Neuronal stem cell (in vitro differentiated cells): Measurements from ENCODE around the gene C1QB.

Experiments used
- DNase-seq: peaks from one replicate; pipeline ENCODE4 v3.0.0-alpha.2; 2013; ENCODE audit warnings: low spot score
- H2AFZ ChIP-seq: one replicate; pipeline ENCODE4 v1.6.1; 2013; ENCODE audit warnings: mild to moderate bottlenecking, low read length, inconsistent platforms
- H2AK5ac ChIP-seq: 2 replicates; pipeline ENCODE4 v1.6.1; 2013; ENCODE audit warnings: low read depth, mild to moderate bottlenecking, inconsistent platforms, low read length, moderate library complexity, mixed read lengths
- H2BK120ac ChIP-seq: 2 replicates; pipeline ENCODE4 v1.6.1; 2013; ENCODE audit warnings: low read depth, mild to moderate bottlenecking, inconsistent platforms, low read length, moderate library complexity, mixed read lengths
- H2BK12ac ChIP-seq: one replicate; pipeline ENCODE4 v1.6.1; 2013; ENCODE audit warnings: low read length, inconsistent platforms
- H2BK15ac ChIP-seq: 2 replicates; pipeline ENCODE4 v1.6.1; 2013; ENCODE audit warnings: mild to moderate bottlenecking, low read length, inconsistent platforms, mixed read lengths
- H2BK5ac ChIP-seq: one replicate; pipeline ENCODE4 v1.6.1; 2013; ENCODE audit warnings: inconsistent platforms, mild to moderate bottlenecking, low read length, moderate library complexity
- H3K14ac ChIP-seq: one replicate; pipeline ENCODE4 v1.6.1; 2013; ENCODE audit warnings: low read length, inconsistent platforms
- H3K18ac ChIP-seq: 2 replicates; pipeline ENCODE4 v1.6.1; 2013; ENCODE audit warnings: low read length, inconsistent platforms
- H3K23ac ChIP-seq: 2 replicates; pipeline ENCODE4 v1.6.1; 2013; ENCODE audit warnings: low read depth, mild to moderate bottlenecking, mixed read lengths, low read length, inconsistent platforms; ENCODE audit not compliant: poor library complexity
- H3K27ac ChIP-seq: replicated peaks from 3 replicates; pipeline ENCODE4 v1.5.1; 2013; ENCODE audit warnings: low read length, inconsistent platforms
- H3K27me3 ChIP-seq, 3 experiments: 2 replicates each; pipeline ENCODE4 v1.6.1; 2013; ENCODE audit warnings: low read length in 3 of 3, mild to moderate bottlenecking in 2 of 3, inconsistent platforms in 1 of 3, low read depth in 1 of 3, mixed read lengths in 1 of 3, moderate library complexity in 1 of 3; ENCODE audit not compliant: control insufficient read depth in 3 of 3, insufficient read depth in 3 of 3
- H3K36me3 ChIP-seq, 2 donors: replicated peaks in 1 of 2; 2 replicates each; pipeline ENCODE4 v1.6.1; 2013; ENCODE audit warnings: low read length in 2 of 2; ENCODE audit not compliant: control insufficient read depth in 2 of 2, insufficient read depth in 2 of 2
- H3K4ac ChIP-seq: 2 replicates; pipeline ENCODE4 v1.6.1; 2013; ENCODE audit warnings: inconsistent platforms, mild to moderate bottlenecking, low read length, moderate library complexity
- H3K4me1 ChIP-seq, 2 donors: 1 replicate in 1 of 2; 2 replicates in 1 of 2; pipeline ENCODE4 v1.6.1; 2013; ENCODE audit warnings: low read length in 2 of 2, low read depth in 1 of 2; ENCODE audit not compliant: control insufficient read depth in 2 of 2, insufficient read depth in 1 of 2
- H3K4me2 ChIP-seq: one replicate; pipeline ENCODE4 v1.6.1; 2013; ENCODE audit warnings: mild to moderate bottlenecking, low read length, inconsistent platforms; ENCODE audit not compliant: insufficient read depth, poor library complexity, severe bottlenecking
- H3K4me3 ChIP-seq, 2 donors: 2 replicates each; pipeline ENCODE4 v1.5.1; 2013; ENCODE audit warnings: low read length in 2 of 2, mild to moderate bottlenecking in 2 of 2, inconsistent platforms in 1 of 2, moderate library complexity in 1 of 2
- H3K79me1 ChIP-seq: one replicate; pipeline ENCODE4 v1.6.1; 2013; ENCODE audit warnings: low read depth, mild to moderate bottlenecking, inconsistent platforms, low read length, moderate library complexity
- H3K9ac ChIP-seq: one replicate; pipeline ENCODE4 v1.6.1; 2013; ENCODE audit warnings: mild to moderate bottlenecking, low read depth, low read length, inconsistent platforms; ENCODE audit not compliant: poor library complexity
- H3K9me3 ChIP-seq, 2 donors: replicated peaks in 1 of 2; 2 replicates each; pipeline versions ENCODE3 to v1.6.1; 2013; ENCODE audit warnings: low read length in 2 of 2, mild to moderate bottlenecking in 2 of 2, inconsistent platforms in 1 of 2, low read depth in 1 of 2, mixed read lengths in 1 of 2, moderate library complexity in 1 of 2; ENCODE audit not compliant: control insufficient read depth in 2 of 2, insufficient read depth in 1 of 2
- H4K8ac ChIP-seq: one replicate; pipeline ENCODE4 v1.6.1; 2013; ENCODE audit warnings: low read depth, mild to moderate bottlenecking, inconsistent platforms, low read length, moderate library complexity
- H4K91ac ChIP-seq: one replicate; pipeline ENCODE4 v1.6.1; 2013; ENCODE audit warnings: low read length, low read depth, mild to moderate bottlenecking, inconsistent platforms; ENCODE audit not compliant: poor library complexity
- WGBS, 2 donors: extraction: QIAGEN DNeasy Blood & Tissue Kit; methylation state at CpG; one replicate each; pipeline ENCODE4 v1.1.7; 2013; ENCODE audit warnings: missing lambda C conversion rate in 2 of 2, mixed read lengths in 1 of 2; ENCODE audit not compliant: insufficient read length in 2 of 2, insufficient replicate concordance in 1 of 2; ENCODE audit errors: extremely low coverage in 2 of 2; 5-methylcytosine and 5-hydroxymethylcytosine counted together

C1QB gene

DNA sequence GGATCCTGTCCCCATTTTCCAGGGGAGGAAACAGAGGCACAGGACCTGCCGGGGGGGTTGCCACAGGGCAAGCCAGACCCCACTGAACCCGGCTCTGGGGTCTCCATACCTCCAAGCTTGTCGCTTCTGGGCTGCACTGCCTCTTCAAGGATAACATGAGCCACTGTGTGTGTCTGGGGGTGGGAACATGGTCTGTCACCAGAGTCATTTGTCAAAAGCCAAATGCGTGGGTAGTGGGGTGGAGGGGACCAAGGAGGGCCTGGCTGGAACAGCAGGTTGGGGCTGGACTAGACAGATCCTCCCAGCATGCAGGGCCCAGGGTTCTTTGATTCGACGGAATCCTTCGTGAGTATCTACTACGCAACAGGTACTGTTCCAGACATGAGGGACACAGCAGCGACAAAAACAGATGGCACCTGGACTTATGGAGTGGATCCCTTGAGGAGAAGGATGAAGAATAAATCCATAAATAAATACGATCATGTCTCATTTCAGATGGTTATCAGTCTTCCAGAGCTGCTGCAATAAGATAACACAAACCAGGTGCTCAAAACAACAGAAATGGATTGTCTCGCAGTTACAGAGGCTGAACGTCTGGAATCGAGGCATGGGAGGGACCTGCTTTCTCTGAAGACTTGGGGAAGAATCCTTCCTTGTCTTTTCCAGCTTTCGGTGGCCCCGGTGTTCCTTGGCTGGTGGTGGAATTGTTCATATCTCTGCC is 28.7 kb downstream of the C1QB start:
- WGBS, 2 donors = no CpG with 5 or more reads among the region's 15 CpGs
- no peak overlapping the region for H3K14ac ChIP-seq
- peaks cover 0 to 8% of the 10 kb centered on the region in 2 donors for H3K9me3 ChIP-seq
- H2BK15ac ChIP-seq = no peak overlapping the region
- H4K91ac ChIP-seq = no peak overlapping the region
- no peak overlapping the region for H3K9ac ChIP-seq
- no peak overlapping the region for H2BK5ac ChIP-seq
- H4K8ac ChIP-seq = no peak overlapping the region
- H3K18ac ChIP-seq = no peak overlapping the region
- no peak overlapping the region for H3K4me2 ChIP-seq
- H3K4me1 ChIP-seq = peaks cover 29 to 30% of the 10 kb centered on the region in 2 donors
- H3K79me1 ChIP-seq = peaks cover 6% of the 10 kb centered on the region
- H3K36me3 ChIP-seq = no peaks in the 10 kb centered on the region
- H3K27ac ChIP-seq = no peak overlapping the region
- peak overlapping the region; percentile 77 for H2AK5ac ChIP-seq
- no peak for DNase-seq
- no peak overlapping the region for H2BK12ac ChIP-seq
- no peak overlapping the region for H3K4ac ChIP-seq
- no peak overlapping the region for H3K4me3 ChIP-seq
- no peak overlapping the region for H2AFZ ChIP-seq
- no peaks in the 10 kb centered on the region for H3K27me3 ChIP-seq
- no peak overlapping the region for H3K23ac ChIP-seq
- no peak overlapping the region for H2BK120ac ChIP-seq

DNA sequence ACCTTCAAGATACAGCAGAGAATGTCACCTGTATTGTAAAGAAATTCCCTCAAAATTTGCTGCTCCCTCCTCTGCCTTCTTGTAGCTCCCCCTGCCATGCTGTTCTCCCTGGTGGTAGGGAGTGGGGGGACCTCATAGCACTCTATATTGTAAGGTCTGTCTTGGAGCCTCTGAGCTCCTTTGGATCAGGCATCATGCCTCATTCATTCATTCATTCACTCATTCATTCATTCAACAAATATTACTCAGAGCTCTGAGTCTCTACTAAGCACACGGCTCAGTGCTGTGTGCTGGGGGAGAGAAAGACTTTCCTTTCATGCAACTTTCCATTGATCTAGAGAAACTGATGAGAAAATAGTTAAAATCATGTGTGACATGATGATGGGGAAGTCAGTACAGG is 30.5 kb downstream of the C1QB start:
- no peak overlapping the region for H2BK5ac ChIP-seq
- no peak overlapping the region for H3K23ac ChIP-seq
- H3K9ac ChIP-seq = no peak overlapping the region
- H3K27me3 ChIP-seq = no peaks in the 10 kb centered on the region
- H4K8ac ChIP-seq = no peak overlapping the region
- H2BK12ac ChIP-seq = no peak overlapping the region
- H2BK120ac ChIP-seq = no peak overlapping the region
- no peak overlapping the region for H3K4me2 ChIP-seq
- no peak for DNase-seq
- H3K18ac ChIP-seq = no peak overlapping the region
- H4K91ac ChIP-seq = no peak overlapping the region
- no peaks in the 10 kb centered on the region for H3K36me3 ChIP-seq
- H3K9me3 ChIP-seq = peaks cover 0 to 6% of the 10 kb centered on the region in 2 donors
- H3K4me3 ChIP-seq = no peak overlapping the region
- WGBS, 2 donors = no CpG with 5 or more reads among the region's 1 CpG
- H2AK5ac ChIP-seq = no peak overlapping the region
- no peak overlapping the region for H3K4ac ChIP-seq
- H2AFZ ChIP-seq = no peak overlapping the region
- H3K14ac ChIP-seq = no peak overlapping the region
- H3K4me1 ChIP-seq = peaks cover 17 to 20% of the 10 kb centered on the region in 2 donors
- H2BK15ac ChIP-seq = no peak overlapping the region
- H3K27ac ChIP-seq = no peak overlapping the region
- H3K79me1 ChIP-seq = peaks cover 3% of the 10 kb centered on the region

DNA sequence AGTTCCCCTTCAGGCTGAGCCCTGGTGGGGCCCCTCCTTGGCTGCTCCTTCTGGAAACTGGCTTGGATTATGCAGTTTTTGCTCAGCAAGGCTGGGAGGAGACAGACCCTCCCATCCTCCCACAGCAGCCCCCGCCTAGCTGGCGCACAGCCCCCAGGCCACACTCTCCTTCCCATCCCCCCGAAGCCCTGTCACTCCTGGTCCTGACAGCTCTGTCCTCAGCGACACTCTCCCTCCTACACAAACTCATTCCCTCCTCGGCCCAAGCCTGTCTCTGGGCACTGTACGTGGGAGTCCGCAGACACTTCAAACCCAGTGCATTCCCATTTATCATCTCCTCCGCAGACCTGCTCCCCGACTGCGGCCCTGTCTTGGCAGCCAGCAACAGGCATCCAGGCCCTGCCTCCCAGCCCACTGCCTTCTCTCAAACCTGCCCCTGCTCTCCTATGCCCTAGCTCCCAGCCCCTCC is 32.6 kb downstream of the C1QB start:
- Histone ChIP-seq H2AFZ (peak overlapping the region; percentile 88), H3K18ac (peak overlapping the region; percentile 68), H2BK5ac (peak overlapping the region; percentile 35), H2BK120ac (peak overlapping the region; percentile 6), H3K4me3 (peak overlapping the region in 1 of 2 donors; percentile 24), H3K9me3 (no peaks in the 10 kb centered on the region), H2BK15ac (peak overlapping the region; percentile 63), H3K9ac (peak overlapping the region; percentile 7), H3K36me3 (no peaks in the 10 kb centered on the region), H3K4ac (no peak overlapping the region), H2AK5ac (peak overlapping the region; percentile 68), H3K27ac (no peak overlapping the region), H3K23ac (no peak overlapping the region), H4K91ac (no peak overlapping the region), H4K8ac (no peak overlapping the region), H3K14ac (no peak overlapping the region), H3K4me1 (peaks cover 19 to 23% of the 10 kb centered on the region in 2 donors), H3K27me3 (no peaks in the 10 kb centered on the region), H3K79me1 (no peaks in the 10 kb centered on the region), H3K4me2 (no peak overlapping the region), H2BK12ac (no peak overlapping the region)
- no CpG with 5 or more reads among the region's 10 CpGs for WGBS, 2 donors
- DNase-seq = no peak

GRCh38 chr1:22687191-22687590 is 34.2 kb downstream of the C1QB start:
- H2BK120ac ChIP-seq = peak overlapping the region; percentile 16
- DNase-seq = no peak
- H3K14ac ChIP-seq = no peak overlapping the region
- no peak overlapping the region for H3K23ac ChIP-seq
- H3K4me3 ChIP-seq = no peak overlapping the region
- peaks cover 24 to 34% of the 10 kb centered on the region in 2 donors for H3K4me1 ChIP-seq
- H2AFZ ChIP-seq = no peak overlapping the region
- no peak overlapping the region for H3K9ac ChIP-seq
- no peak overlapping the region for H2BK5ac ChIP-seq
- no peak overlapping the region for H4K8ac ChIP-seq
- peak overlapping the region; percentile 10 for H2AK5ac ChIP-seq
- no peaks in the 10 kb centered on the region for H3K36me3 ChIP-seq
- no peak overlapping the region for H4K91ac ChIP-seq
- H2BK15ac ChIP-seq = peak overlapping the region; percentile 11
- no peaks in the 10 kb centered on the region for H3K79me1 ChIP-seq
- no peaks in the 10 kb centered on the region for H3K9me3 ChIP-seq
- WGBS, 2 donors = no CpG with 5 or more reads among the region's 2 CpGs
- H3K18ac ChIP-seq = no peak overlapping the region
- no peak overlapping the region for H3K4ac ChIP-seq
- no peak overlapping the region for H3K27ac ChIP-seq
- H2BK12ac ChIP-seq = peak overlapping the region; percentile 75
- H3K27me3 ChIP-seq = no peaks in the 10 kb centered on the region
- H3K4me2 ChIP-seq = no peak overlapping the region
